ENCODE data around the gene BATF2. TPM values are rescaled to one million over a fixed set of nuclear protein-coding genes. Genes with fewer than 3 reads are reported as not detected.

BATF2 gene
- polyA plus RNA-seq, 2 of the 4 experiments (the other 2 are of a cell fraction): 0.21 to 0.67 TPM

DNA sequence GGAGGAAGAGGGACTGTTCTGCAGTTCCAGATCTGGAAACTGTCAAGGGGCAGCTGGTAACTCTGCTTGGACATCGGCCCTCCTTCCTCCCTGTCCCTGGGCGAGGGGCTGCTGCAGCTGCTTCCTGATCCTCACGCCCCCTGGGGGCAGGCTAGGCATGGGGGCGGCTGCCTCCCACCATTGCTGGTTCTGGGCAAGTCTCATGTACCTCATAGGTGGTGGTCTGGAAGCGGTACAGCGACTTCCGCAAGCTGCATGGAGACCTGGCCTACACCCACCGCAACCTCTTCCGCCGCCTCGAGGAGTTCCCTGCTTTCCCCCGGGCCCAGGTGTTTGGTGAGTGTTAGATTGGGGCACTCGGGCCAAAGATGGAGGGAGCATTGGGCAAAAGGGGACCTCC lies 35.4 kb upstream of the BATF2 start:
- TF ChIP-seq, protein P1, sequence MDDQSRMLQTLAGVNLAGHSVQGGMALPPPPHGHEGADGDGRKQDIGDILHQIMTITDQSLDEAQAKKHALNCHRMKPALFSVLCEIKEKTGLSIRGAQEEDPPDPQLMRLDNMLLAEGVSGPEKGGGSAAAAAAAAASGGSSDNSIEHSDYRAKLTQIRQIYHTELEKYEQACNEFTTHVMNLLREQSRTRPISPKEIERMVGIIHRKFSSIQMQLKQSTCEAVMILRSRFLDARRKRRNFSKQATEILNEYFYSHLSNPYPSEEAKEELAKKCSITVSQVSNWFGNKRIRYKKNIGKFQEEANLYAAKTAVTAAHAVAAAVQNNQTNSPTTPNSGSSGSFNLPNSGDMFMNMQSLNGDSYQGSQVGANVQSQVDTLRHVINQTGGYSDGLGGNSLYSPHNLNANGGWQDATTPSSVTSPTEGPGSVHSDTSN (IDR thresholded peaks at IDR 0.05): no peak
- TF ChIP-seq KDM1A (IDR thresholded peaks at IDR 0.05; ENCODE audit: low read depth): no peak
- no peak for TF ChIP-seq RARB (CRISPR knock-in tag; IDR thresholded peaks at IDR 0.05)
- no peak for TF ChIP-seq HDAC2 (IDR thresholded peaks at IDR 0.05)
- no peak for TF ChIP-seq GATA3 (IDR thresholded peaks at IDR 0.05; ENCODE audit: borderline replicate concordance)
- TF ChIP-seq BHLHE40 (IDR thresholded peaks at IDR 0.05; ENCODE audit: low read depth, low read length): no peak
- TF ChIP-seq RCOR1 (IDR thresholded peaks at IDR 0.05; ENCODE audit: low read depth, low read length): no peak
- no peak for TF ChIP-seq ATOH8 (CRISPR knock-in tag; IDR thresholded peaks at IDR 0.05; ENCODE audit: low read depth)
- no peak for TF ChIP-seq ZNF302 (CRISPR knock-in tag; IDR thresholded peaks at IDR 0.05)
- WGBS (ENCODE audit: missing lambda C conversion rate): 83% methylated on average over 13 of the region's 13 CpGs
- no peak for DNase-seq (ENCODE audit: low read depth in 1 of 2, low spot score in 1 of 2)
- POLR2A ChIA-PET: no interaction called here
- no peak overlapping the region for H3K4me2 ChIP-seq
- FAIRE-seq: no peak
- H3K9me3 ChIP-seq: no peaks in the 10 kb centered on the region
- H3K27ac ChIP-seq: no peak overlapping the region
- CTCF ChIA-PET: interaction anchor here (1.8 to 8.6 kb wide), 2 partner anchors 19 to 45 kb away, joined by 4 to 60 read pairs; partner anchors contain the start of gene ARL2
- no peak for ATAC-seq
- no peak overlapping the region for H3K4me3 ChIP-seq
- H3K4me1 ChIP-seq: peaks cover 6% of the 10 kb centered on the region; the same call in 2 of the 3 replicates

DNA sequence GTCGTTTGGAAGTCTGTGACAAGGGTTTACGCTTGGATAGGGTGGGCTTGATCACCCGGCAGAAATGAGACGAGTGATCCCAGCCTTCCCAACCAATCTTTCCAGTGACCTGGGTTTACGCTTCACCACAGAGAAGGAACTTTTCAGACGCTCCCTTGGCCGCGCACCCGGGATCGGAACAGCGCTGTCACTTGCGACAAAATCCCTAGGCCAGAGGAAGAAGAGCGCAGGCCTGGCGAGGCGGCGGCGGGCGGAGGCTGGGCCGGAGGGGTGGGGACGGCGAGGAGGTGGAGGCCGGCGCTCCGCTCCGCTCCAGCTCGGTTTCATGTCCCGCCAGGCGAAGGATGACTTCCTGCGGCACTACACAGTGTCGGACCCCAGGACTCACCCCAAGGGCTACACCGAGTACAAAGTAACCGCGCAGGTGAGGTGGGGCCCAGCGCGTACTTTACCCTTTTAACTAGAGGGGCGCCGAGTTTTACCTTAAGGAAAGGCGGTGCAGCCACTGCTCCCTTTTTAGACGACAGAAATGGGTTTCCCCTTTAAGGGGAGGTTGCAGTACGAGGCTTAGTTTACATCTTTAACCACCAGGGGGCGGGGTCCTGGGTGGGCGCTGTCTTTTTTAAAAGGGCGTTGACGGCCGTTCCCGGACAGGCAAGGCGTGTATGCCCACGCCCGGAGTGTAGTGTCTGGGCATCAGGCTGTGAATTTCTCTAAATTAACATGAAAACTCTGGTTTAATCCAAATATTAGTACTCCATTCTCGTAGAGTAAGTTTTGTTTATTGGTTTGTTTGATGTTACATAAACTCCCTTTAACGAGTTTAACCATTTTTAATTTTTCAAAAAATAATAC lies 30.7 kb upstream of the BATF2 start, which contains the start of gene SNX15:
Gene SNX15, plus strand, starts transcription at position 227 of the 855 bp plus-strand sequence. Its CDS starts 99 bp downstream, at position 326.
- DNase-seq (ENCODE audit: low read depth in 1 of 2, low spot score in 1 of 2) (peak; percentile 92 to 97), ATAC-seq (peak; percentile 95 to 97), FAIRE-seq (no peak)
- CTCF ChIA-PET: interaction anchor here (0.5 to 7.3 kb wide), 17 partner anchors 12 to 280 kb away, joined by 3 to 97 read pairs (median 3); partner anchors contain the start of genes ARL2, NAALADL1 and SAC3D1
- Histone ChIP-seq H3K27ac (peak within 1 kb of the TSS; percentile 89 to 94), H3K4me1 (peaks cover 9% of the 10 kb centered on the region), H3K4me2 (peak within 1 kb of the TSS; percentile 86), H3K4me3 (peak within 1 kb of the TSS; percentile 52), H3K9me3 (no peaks in the 10 kb centered on the region)
- POLR2A ChIA-PET: interaction anchor here (0.6 to 0.7 kb wide), 2 partner anchors 13 to 90 kb away, joined by 4 read pairs; partner anchors contain the start of genes SAC3D1 and ZNHIT2
- WGBS (ENCODE audit: missing lambda C conversion rate): 2% methylated on average over 33 of the region's 51 CpGs
- TF ChIP-seq NR3C1 (IDR thresholded peaks at IDR 0.05): no peak
- TF ChIP-seq, protein P1 (IDR thresholded peaks at IDR 0.05): peak; percentile 39; the same call in 1 of the 2 replicates
- TF ChIP-seq MAZ (IDR thresholded peaks at IDR 0.05; ENCODE audit: borderline replicate concordance, low read depth, low read length): 0 out of 2 replicates have a peak, but pooled peaks have one; percentile 38
- TF ChIP-seq, protein P2, sequence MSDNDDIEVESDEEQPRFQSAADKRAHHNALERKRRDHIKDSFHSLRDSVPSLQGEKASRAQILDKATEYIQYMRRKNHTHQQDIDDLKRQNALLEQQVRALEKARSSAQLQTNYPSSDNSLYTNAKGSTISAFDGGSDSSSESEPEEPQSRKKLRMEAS (IDR thresholded peaks at IDR 0.05): peak; percentile 74
- TF ChIP-seq POLR2A (IDR thresholded peaks at IDR 0.05; ENCODE audit: low read length): peak; percentile 80
- TF ChIP-seq JUN (IDR thresholded peaks at IDR 0.05): peak; percentile 81 to 88
- no peak; the same call in 1 of the 2 replicates for TF ChIP-seq REST (IDR thresholded peaks at IDR 0.05)
- TF ChIP-seq GATA3 (IDR thresholded peaks at IDR 0.05; ENCODE audit: borderline replicate concordance): 0 out of 2 replicates have a peak, but pooled peaks have one; percentile 15
- 0 out of 2 replicates have a peak, but pooled peaks have one; percentile 45 for TF ChIP-seq TFCP2L1 (CRISPR knock-in tag; IDR thresholded peaks at IDR 0.05)
- TF ChIP-seq ELK1 (IDR thresholded peaks at IDR 0.05; ENCODE audit: low read depth, low read length): no peak
- TF ChIP-seq EHF (CRISPR knock-in tag; IDR thresholded peaks at IDR 0.05): no peak
- peak; percentile 81; the same call in 1 of the 2 replicates for TF ChIP-seq PHF8 (IDR thresholded peaks at IDR 0.05; ENCODE audit: borderline replicate concordance, low read depth)
- TF ChIP-seq, protein P3, sequence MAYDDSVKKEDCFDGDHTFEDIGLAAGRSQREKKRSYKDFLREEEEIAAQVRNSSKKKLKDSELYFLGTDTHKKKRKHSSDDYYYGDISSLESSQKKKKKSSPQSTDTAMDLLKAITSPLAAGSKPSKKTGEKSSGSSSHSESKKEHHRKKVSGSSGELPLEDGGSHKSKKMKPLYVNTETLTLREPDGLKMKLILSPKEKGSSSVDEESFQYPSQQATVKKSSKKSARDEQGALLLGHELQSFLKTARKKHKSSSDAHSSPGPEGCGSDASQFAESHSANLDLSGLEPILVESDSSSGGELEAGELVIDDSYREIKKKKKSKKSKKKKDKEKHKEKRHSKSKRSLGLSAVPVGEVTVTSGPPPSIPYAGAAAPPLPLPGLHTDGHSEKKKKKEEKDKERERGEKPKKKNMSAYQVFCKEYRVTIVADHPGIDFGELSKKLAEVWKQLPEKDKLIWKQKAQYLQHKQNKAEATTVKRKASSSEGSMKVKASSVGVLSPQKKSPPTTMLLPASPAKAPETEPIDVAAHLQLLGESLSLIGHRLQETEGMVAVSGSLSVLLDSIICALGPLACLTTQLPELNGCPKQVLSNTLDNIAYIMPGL (CRISPR knock-in tag; IDR thresholded peaks at IDR 0.05; ENCODE audit: borderline replicate concordance): no peak
- TF ChIP-seq, protein P4, sequence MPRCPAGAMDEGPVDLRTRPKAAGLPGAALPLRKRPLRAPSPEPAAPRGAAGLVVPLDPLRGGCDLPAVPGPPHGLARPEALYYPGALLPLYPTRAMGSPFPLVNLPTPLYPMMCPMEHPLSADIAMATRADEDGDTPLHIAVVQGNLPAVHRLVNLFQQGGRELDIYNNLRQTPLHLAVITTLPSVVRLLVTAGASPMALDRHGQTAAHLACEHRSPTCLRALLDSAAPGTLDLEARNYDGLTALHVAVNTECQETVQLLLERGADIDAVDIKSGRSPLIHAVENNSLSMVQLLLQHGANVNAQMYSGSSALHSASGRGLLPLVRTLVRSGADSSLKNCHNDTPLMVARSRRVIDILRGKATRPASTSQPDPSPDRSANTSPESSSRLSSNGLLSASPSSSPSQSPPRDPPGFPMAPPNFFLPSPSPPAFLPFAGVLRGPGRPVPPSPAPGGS (IDR thresholded peaks at IDR 0.05): peak; percentile 74; the same call in 1 of the 3 replicates
- TF ChIP-seq FOXS1 (CRISPR knock-in tag; IDR thresholded peaks at IDR 0.05): no peak

Data from A549 (cell line).